Skin epidermis (tissue), 12 donors: ENCODE data around the gene FAM83C.
"Not testable (repeated sequence)": the region's sequence is repeated elsewhere in the genome, so short reads cannot be mapped to it uniquely, and the experiment has no call there.

Experiments used
- H3K27ac ChIP-seq, 21 experiments: fragments of 200-600 bp; sonication (generic) in 11 of 21; one replicate each; pipeline ENCODE4 v1.5.0; 2020; ENCODE audit warnings: mild to moderate bottlenecking in 3 of 21, inconsistent platforms in 2 of 21, moderate library complexity in 2 of 21
- H3K4me3 ChIP-seq, 7 experiments: fragments of 200-600 bp; sonication (generic) in 2 of 7; one replicate each; pipeline ENCODE4 v1.5.0; 2020; ENCODE audit warnings: inconsistent platforms in 2 of 7, mild to moderate bottlenecking in 2 of 7, moderate library complexity in 1 of 7

FAM83C gene

DNA sequence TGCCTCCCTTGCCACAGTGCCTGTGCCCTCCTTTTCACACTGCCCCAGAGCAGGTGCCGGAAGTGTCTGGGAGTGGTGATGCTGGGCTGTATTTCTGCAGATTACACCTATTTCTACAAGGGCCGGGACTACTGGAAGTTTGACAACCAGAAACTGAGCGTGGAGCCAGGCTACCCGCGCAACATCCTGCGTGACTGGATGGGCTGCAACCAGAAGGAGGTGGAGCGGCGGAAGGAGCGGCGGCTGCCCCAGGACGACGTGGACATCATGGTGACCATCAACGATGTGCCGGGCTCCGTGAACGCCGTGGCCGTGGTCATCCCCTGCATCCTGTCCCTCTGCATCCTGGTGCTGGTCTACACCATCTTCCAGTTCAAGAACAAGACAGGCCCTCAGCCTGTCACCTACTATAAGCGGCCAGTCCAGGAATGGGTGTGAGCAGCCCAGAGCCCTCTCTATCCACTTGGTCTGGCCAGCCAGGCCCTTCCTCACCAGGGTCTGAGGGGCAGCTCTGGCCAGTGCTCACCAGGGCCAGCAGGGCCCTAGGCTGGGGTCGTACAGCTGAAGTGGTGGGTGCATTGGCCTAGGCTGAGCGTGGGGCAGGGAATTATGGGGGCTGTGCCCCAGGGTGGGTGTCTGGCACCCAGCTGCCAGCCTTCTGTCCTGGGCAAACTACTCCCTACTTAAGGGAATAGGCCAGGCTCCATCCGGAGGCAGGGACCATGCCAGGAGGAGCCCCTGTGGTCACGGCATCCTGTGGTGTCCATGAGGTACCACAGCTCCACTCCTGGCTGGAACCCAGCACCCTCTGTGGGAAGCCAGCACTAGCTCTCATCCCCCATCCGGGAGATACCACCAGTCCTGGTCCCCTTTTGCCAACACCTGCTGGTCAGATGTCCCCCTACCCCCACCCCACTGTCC lies 17.8 kb downstream of the FAM83C start:
- no peak overlapping the region for H3K27ac ChIP-seq
- H3K4me3 ChIP-seq, result no peak overlapping the region

- Histone ChIP-seq H3K27ac (no peak overlapping the region), H3K4me3 (no peak overlapping the region)
Measured at GRCh38 chr20:35273449-35274171, 18.6 kb downstream of the FAM83C start.

DNA sequence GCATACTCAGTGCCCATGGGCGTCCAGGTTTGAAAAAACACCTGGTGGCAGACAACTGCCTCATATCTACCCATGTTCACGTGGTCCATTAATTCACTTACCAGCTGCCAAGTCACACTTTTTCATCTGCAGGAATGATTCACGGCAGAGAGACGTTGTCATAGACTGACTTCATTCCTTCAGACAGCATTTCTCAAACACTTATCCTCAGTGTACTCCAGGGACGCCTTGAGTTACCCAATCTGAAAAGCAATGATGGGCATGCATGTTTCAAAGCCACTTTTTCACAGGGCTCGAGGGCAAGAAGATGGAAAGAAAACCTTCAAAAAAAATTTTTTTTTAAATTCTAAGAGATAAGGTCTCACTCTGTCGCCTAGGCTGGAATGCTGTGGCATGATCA lies 20.3 kb downstream of the FAM83C start:
- Histone ChIP-seq H3K27ac (no peak overlapping the region), H3K4me3 (no peak overlapping the region)

- Histone ChIP-seq H3K27ac (no peak overlapping the region), H3K4me3 (no peak overlapping the region)
Measured at GRCh38 chr20:35271073-35271882, 20.9 kb downstream of the FAM83C start.

DNA sequence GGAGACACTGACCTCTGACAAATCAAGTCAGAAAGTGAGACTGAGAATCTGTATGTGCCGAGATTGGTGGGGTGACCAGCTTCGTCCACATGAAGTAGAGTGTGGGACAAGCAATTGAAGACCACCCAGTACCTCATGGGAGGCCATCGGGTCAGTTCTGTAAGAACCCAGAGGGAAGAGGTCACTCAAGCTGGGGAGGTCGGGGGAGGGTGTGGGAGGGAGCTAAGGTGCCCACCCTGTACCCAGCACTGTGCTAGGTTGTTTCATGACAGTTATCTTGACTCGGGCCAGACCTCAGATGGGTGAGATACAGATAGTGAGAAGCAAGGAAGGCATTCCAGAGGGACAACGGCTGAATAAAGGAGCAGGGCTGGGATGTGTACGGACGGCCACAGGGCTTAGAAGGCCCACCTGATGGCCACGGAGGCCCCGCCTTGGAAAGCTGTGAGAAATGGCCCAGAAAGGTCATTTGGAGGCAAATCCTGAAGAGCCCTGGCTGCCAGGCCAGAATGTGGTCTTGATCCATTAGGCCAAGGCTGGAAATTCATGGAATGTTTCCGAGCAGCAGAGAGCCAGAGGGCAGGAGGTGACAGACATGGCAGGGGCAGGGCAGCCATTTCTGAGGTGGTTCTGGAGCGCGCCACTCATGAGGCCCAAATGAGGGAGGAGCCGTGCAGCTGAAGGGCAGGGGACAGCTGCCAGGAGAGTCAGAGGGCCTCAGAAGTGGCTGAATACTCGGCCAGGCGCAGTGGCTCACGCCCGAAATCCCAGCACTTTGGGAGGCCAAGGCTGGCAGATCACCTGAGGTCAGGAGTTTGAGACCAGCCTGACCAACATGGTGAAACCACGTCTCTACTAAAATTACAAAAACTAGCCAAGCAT lies 22.0 kb downstream of the FAM83C start:
- H3K4me3 ChIP-seq, result no peak overlapping the region
- H3K27ac ChIP-seq, result no peak overlapping the region

DNA sequence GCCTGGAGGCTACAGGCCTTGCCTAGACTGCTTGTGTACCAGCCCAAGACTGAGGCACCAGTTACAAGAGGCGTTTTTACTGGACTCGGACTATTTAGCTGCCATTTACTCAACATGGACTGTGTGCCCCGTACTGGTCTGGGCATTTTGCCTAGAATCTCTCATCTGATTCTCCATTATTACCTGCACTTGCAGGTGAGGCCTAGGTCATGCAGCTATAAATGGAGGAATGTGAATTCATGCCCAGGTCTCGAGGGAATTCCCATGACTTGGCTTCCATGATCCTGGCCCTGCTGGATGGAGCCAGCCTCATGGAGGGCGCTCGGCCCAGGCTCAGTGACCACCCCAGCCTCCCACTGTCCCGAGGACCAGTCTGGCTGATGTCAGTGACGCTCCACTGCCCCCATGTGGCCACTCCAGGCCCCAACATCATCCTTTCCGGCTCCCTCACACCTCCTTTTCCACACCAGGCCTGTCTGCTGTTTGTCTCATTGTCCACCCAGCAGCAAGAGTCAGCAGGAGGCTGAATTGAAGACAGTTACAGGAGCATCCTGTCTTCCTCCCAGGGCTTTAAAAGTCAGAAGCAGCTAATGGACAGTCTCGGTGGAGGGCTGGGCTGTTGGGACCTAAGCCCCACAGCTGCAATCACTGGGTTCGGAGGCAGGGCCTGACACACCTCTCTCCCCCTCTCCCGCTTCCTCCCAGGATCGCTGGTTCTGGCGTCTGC lies 23.0 kb downstream of the FAM83C start:
- Histone ChIP-seq H3K27ac (peak overlapping the region in 1 of 21 experiments; percentile 2), H3K4me3 (no peak overlapping the region)

GRCh38 chr20:35267092-35267491 lies 25.1 kb downstream of the FAM83C start:
- Histone ChIP-seq H3K4me3 (no peak overlapping the region), H3K27ac (no peak overlapping the region)

DNA sequence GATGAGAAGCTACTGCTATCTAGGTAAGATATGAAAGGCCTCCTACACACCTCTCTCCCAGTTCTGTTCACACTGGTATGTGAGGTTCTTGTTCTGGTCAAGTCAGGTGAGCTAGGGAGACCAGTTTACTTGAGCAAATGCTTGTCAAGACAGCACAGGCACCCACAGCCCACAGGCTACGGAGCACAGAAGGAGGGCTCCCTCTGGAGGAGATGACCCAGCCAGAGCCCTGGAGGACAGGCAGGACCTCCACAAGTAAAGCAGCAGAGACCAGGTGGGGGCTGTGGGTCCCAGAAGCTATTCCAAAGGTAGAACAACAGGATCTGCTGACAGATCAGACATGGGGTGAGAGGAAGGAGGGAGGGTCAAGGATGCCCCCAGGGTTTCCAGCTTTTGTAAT lies 27.5 kb downstream of the FAM83C start:
- Histone ChIP-seq H3K27ac (no peak overlapping the region), H3K4me3 (no peak overlapping the region)

GRCh38 chr20:35263532-35264341 lies 28.5 kb downstream of the FAM83C start:
- Histone ChIP-seq H3K27ac (no peak overlapping the region), H3K4me3 (no peak overlapping the region)

DNA sequence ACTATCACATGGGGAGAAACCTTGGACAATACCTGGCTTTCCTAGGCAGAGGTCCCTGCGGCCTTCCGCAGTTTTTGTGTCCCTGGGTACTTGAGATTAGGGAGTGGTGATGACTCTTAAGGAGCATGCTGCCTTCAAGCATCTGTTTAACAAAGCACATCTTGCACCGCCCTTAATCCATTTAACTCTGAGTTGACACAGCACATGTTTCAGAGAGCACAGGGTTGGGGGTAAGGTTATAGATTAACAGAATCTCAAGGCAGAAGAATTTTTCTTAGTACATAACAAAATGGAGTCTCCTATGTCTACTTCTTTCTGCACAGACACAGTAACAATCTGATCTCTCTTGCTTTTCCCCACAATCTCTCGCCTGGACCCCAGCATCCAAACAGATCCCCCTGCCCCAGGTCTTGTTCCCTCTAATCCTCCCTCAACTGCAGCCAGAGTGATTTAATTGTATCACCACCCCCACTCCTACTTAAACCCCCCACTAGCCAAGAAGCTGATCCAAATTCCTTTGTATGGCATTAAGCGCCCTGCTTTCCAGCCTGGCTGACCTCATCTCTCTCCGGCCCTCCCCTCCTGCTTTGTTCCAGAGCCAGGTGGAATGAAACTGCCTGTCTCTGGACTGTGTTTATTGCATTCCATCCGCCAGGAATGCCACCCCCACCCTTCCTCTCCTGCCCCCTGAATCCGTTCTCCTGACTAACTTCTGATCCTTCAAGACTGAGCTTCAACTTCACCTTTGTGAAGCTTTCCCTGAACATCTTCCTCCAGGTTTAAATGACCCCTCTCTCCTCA lies 29.3 kb downstream of the FAM83C start:
- H3K4me3 ChIP-seq, H3K27ac ChIP-seq: not testable (repeated sequence)

DNA sequence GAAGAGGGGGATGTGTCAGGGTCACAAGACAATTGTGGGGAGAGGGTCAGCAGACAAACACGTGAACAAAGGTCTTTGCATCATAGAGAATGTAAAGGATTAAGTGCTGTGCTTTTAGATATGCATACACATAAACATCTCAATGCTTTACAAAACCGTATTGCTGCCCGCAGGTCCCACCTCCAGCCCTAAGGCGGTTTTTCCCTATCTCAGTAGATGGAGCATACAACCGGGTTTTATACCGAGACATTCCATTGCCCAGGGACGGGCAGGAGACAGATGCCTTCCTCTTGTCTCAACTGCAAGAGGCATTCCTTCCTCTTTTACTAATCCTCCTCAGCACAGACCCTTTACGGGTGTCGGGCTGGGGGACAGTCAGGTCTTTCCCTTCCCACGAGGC lies 29.9 kb downstream of the FAM83C start:
- H3K4me3 ChIP-seq, H3K27ac ChIP-seq: not testable (repeated sequence)

DNA sequence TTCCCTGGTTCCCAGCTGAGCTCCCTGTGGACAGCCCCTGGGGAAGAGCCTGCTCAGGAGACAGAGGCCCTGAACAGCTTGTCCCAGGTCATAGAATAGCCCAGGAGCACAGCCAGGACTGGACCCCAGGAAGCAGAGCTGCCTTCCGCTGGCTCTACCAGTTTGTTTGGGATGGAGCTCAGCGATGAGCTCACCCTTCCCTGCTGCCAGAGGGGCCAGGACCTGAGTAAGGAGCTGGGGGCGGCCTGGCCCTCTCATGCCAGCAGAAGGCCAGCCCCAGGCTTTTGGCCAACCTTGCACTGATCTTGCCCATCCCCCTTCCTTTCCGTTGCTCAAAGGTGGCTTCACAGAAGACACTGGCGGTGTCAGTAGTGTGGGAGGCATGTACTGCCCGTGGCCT lies 31.8 kb downstream of the FAM83C start:
- Histone ChIP-seq H3K27ac (no peak overlapping the region), H3K4me3 (no peak overlapping the region)

- no peak overlapping the region for H3K27ac ChIP-seq
Measured at GRCh38 chr20:35257175-35257909, 34.9 kb downstream of the FAM83C start.

DNA sequence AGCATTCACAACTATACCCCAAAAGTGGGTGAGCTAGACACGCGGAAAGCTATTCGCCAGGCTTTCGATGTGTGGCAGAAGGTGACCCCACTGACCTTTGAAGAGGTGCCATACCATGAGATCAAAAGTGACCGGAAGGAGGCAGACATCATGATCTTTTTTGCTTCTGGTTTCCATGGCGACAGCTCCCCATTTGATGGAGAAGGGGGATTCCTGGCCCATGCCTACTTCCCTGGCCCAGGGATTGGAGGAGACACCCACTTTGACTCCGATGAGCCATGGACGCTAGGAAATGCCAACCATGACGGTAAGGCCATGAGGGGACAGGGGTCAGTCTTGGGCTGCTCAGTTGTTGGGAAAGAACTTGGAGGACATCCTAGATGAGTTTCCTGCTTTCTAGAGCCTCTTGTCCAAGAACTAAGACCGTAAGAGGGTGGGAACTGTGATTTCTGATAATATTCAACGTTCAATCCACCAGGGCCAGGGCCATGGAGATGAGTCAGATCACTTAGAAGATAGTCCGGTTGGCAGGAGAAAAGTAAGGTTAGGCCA lies 37.7 kb downstream of the FAM83C start:
- Histone ChIP-seq H3K4me3 (no peak overlapping the region), H3K27ac (no peak overlapping the region)

More at GRCh38 chr20:35257175-35257909, 34.9 kb downstream of the FAM83C start:
- no peak overlapping the region for H3K4me3 ChIP-seq

- no peak overlapping the region for H3K4me3 ChIP-seq
- H3K27ac ChIP-seq, result peak overlapping the region in 2 of 21 experiments; percentile 17 to 67
Measured at GRCh38 chr20:35253010-35253409, 39.2 kb downstream of the FAM83C start.

GRCh38 chr20:35252598-35252997 lies 39.6 kb downstream of the FAM83C start:
- not testable (repeated sequence) for H3K4me3 ChIP-seq
- peak overlapping the region in 3 of 21 experiments; percentile 17 to 67 (median 61) for H3K27ac ChIP-seq
